ENCODE results near the gene EN1. TPM values are rescaled to one million over a fixed set of nuclear protein-coding genes. Genes with fewer than 3 reads are reported as not detected.

EN1 gene
- total RNA-seq, 1 donor from 2014 or later: 0.15 TPM

GRCh38 chr2:118794546-118794945 lies 52.9 kb downstream of the EN1 start:
- Histone ChIP-seq H3K9me3 (no peaks in the 10 kb centered on the region), H3K4me3 (no peak overlapping the region), H3K36me3 (no peaks in the 10 kb centered on the region), H3K27ac (no peak overlapping the region), H3K4me1 (no peaks in the 10 kb centered on the region), H3K27me3 (ENCODE audit: low read depth) (peaks cover 10% of the 10 kb centered on the region)
- DNase-seq (no peak), ATAC-seq (no peak)
- intact Hi-C loops (cut with DNase I): no loop called here
- TF ChIP-seq CTCF (IDR thresholded peaks at IDR 0.05): no peak

Other genes starting within 250 kb of the EN1 start
- gene MARCO, start 94.5 kb upstream of the EN1 start, total RNA-seq: 491 TPM

Data from lower lobe of right lung (tissue), 2 donors.